ENCODE measurements around the gene PFKM. TPM values are rescaled to one million over a fixed set of nuclear protein-coding genes. Genes with fewer than 3 reads are reported as not detected.

Gene PFKM
- total RNA-seq = 19.6 TPM

GRCh38 chr12:48119078-48119833, at the start of gene PFKM:
PFKM (plus strand) TSS chr12:48119364; CDS start chr12:48122775, 3,411 bp downstream.
- DNase-seq (ENCODE audit: low spot score in 2 of 2) = peak; percentile 39 to 93
- Histone ChIP-seq H3K27me3 (no peaks in the 10 kb centered on the region), H3K4me3 (peak within 1 kb of the TSS; percentile 63 to 79), H3K9me3 (no peaks in the 10 kb centered on the region), H3K27ac (peak within 1 kb of the TSS; percentile 9 to 63), H3K4me1 (peaks cover 2 to 5% of the 10 kb centered on the region in 2 donors), H3K36me3 (peaks cover 4 to 13% of the 10 kb centered on the region in 2 donors)
- intact Hi-C loops (cut with DNase I) = loop anchor here (1.0 kb wide), 1 partner anchor 13 kb away; the partner anchor contains the start of gene SENP1
- TF ChIP-seq CTCF (IDR thresholded peaks at IDR 0.05) = no peak

GRCh38 chr12:48070033-48070432, 49.1 kb upstream of the PFKM start:
- H3K36me3 ChIP-seq = peaks cover 16 to 93% of the 10 kb centered on the region in 2 donors
- H3K4me3 ChIP-seq = no peak overlapping the region
- no peak for DNase-seq (ENCODE audit: low spot score in 2 of 2)
- no peaks in the 10 kb centered on the region for H3K27me3 ChIP-seq
- intact Hi-C loops (cut with DNase I) = no loop called here
- no peaks in the 10 kb centered on the region for H3K9me3 ChIP-seq
- TF ChIP-seq CTCF (IDR thresholded peaks at IDR 0.05) = no peak
- H3K4me1 ChIP-seq = no peaks in the 10 kb centered on the region
- no peak overlapping the region for H3K27ac ChIP-seq

GRCh38 chr12:48070731-48071130, 48.4 kb upstream of the PFKM start:
- no peaks in the 10 kb centered on the region for H3K27me3 ChIP-seq
- no peaks in the 10 kb centered on the region for H3K9me3 ChIP-seq
- H3K36me3 ChIP-seq = peaks cover 12 to 86% of the 10 kb centered on the region in 2 donors
- H3K27ac ChIP-seq = no peak overlapping the region
- intact Hi-C loops (cut with DNase I) = no loop called here
- H3K4me3 ChIP-seq = no peak overlapping the region
- no peak for TF ChIP-seq CTCF (IDR thresholded peaks at IDR 0.05)
- H3K4me1 ChIP-seq = no peaks in the 10 kb centered on the region
- DNase-seq (ENCODE audit: low spot score in 2 of 2) = no peak

GRCh38 chr12:48071808-48072207, 47.4 kb upstream of the PFKM start:
- Histone ChIP-seq H3K4me3 (no peak overlapping the region), H3K36me3 (peaks cover 9 to 77% of the 10 kb centered on the region in 2 donors), H3K4me1 (no peaks in the 10 kb centered on the region), H3K27me3 (no peaks in the 10 kb centered on the region), H3K9me3 (no peaks in the 10 kb centered on the region), H3K27ac (no peak overlapping the region)
- intact Hi-C loops (cut with DNase I) = no loop called here
- TF ChIP-seq CTCF (IDR thresholded peaks at IDR 0.05) = no peak
- no peak for DNase-seq (ENCODE audit: low spot score in 2 of 2)

GRCh38 chr12:48072266-48072665, 46.9 kb upstream of the PFKM start:
- no peaks in the 10 kb centered on the region for H3K27me3 ChIP-seq
- TF ChIP-seq CTCF (IDR thresholded peaks at IDR 0.05) = no peak
- H3K9me3 ChIP-seq = no peaks in the 10 kb centered on the region
- no peak overlapping the region for H3K4me3 ChIP-seq
- peaks cover 9 to 72% of the 10 kb centered on the region in 2 donors for H3K36me3 ChIP-seq
- no peak overlapping the region for H3K27ac ChIP-seq
- intact Hi-C loops (cut with DNase I) = no loop called here
- no peaks in the 10 kb centered on the region for H3K4me1 ChIP-seq
- DNase-seq (ENCODE audit: low spot score in 2 of 2) = no peak
